GM19372 (cell line): Measurements from ENCODE around the gene LINC00305.

Experiments
- ATAC-seq: cut with Tn5 transposase; IDR thresholded peaks from one replicate; pipeline ENCODE4 v1.9.1; 2021; ENCODE audit warnings: mild to moderate bottlenecking, low read depth, moderate library complexity; ENCODE audit not compliant: unreplicated experiment

LINC00305 gene

DNA sequence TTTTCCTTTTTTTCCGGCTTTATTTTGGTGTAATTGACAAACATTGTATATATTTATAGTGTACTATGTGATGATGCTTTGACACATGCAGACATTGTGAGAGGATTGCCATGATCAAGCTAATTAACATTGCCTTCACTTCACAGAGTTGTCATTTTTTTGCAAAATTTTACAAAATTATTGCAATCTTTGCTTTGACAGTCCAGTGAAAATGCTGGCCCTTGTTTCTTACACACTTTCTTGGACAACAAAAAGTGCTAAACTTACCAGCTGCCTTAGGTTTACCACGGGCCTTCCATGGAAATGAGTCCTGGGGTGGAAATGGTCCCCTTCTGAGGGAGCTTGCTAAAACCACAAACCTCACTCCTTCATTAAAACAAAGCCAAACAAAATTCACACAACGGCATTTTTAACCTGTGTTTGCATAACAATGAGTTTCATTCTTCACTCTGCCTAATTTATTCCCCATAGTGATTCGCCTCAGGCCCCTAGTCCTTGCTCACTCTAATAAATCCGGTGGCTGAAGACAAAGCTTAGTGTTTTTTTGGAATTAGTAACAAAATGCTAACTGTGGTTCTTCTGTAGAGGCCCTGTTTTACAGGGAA, 32.2 kb downstream of the LINC00305 start:
- ATAC-seq: no peak

DNA sequence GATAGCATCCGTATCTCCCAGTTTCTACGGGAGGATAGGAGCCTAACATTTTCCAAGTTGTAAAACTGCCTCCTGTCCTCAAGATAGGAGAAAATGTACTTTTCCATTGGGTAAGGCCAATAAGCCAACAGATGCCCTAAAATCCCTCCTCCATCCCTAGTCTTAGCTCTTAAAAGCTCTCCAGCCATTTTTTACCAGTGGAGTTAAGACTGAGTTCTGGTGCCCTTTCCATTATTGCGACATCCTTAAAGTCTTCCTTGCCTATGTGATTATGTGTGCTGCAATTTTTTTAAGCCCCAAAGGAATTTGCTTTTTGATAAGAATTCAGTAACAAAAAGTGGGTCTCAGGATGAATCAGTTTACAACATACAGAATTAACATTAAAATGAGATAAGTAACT, 33.0 kb downstream of the LINC00305 start:
- no peak for ATAC-seq

DNA sequence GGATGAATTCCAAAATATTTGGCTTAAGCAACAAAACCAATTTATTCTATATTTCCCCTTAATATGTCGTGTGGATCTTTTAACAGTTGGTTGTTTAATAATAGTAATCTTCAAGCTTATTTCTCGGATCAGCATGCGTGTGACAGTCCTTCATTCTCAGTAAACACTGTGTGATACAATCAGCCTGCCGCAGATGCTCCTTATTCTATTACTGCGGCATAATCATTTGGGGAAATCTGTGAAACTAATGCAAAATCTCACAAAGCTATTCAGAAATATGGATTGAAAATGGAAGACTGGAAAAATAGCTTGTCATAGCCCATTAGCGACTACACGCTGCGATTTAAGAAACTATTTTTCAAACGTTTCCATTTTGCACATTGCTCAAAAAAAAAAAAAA, 36.9 kb downstream of the LINC00305 start:
- no peak for ATAC-seq

DNA sequence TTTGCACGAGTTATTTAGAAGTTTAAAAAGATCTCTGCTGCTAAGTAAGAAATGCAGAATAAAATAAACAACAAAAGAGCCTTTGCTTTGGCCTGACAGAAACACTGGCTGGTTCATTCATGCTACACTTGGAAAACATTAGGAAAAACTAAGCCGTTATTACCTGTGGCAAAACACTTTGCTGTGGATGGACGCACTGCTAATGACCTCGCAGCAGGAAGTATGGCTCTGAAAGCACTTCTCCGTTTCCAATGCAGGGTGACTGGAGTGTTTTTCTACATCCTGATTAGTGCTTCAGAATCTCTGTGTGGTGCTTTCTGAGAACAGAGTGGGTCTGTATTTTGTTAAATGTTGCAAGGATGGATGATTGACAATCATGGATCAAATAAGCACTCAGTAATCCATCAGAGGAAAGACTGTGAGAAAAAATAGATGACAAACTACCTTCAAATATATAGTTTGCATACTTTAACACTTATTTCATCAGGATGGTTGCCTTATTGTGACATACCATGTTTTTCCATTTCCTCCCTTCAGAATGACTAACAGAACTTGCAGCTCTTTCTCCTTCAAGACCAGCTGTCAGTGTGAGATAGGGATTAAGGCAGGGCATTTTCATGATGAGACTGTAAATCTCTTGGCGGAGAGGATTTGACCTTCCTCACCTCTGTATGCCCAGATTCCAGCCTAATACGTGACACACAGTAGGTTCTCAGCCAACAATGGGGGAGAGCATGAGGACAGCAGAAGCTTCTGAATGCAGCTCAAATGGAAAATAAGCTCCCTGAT, 38.0 kb downstream of the LINC00305 start:
- ATAC-seq: no peak

DNA sequence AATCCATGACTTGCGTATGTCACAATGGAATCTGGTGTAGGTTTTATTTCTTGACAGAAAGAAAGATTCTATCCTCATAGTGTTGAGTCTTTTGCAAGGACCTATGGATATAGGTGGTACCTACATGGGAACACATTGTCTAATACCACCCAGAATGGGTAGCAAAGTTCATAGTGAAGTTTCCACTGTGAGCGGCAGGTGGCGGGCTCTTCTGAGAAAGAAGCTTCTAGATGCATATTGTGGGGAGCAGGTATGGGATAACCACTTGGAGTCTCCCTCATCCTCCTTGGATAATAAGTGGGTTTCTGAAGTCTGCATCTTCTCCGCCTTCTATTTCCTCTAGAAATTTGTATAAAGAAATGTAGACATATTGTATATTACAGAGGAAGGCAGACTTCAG, 44.9 kb downstream of the LINC00305 start:
- ATAC-seq: no peak

DNA sequence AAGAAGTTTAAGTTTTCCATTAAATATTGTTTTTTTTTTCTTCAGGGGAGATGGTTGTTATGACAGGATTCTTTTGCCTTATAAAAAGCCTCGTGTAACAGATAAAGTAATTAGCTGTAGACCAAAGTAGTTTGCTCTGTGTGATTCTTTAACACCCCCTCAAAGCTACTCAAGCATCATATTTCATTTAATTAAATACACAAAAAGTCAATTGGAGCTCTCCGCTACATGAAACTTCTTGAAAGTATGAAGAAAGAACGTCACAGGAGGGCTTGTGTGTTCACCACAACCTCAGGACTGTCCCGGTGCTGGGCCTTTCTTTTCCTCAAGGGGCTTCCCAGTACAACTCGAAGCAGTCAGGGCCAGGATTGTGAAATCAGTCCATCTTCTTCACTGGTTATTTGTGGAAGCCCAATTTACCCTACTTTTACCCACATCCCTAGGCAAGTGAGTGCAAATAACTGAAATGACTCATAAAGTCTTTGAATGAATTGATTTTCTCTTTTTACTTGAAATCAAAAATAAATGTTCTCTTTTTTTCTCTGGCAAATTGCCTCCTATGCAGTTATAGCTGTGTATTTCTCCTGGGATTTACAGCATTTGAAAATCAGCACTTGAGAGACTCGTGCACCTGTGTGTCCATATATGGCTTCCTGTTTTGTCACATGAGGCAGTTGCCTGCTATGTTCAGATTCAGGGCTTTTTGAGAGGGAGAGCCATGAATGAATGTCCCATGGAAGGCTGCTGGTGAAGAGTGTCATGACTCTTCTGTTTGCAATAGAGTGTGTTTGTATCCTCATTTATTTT, 48.6 kb downstream of the LINC00305 start:
- ATAC-seq: peak; percentile 49

DNA sequence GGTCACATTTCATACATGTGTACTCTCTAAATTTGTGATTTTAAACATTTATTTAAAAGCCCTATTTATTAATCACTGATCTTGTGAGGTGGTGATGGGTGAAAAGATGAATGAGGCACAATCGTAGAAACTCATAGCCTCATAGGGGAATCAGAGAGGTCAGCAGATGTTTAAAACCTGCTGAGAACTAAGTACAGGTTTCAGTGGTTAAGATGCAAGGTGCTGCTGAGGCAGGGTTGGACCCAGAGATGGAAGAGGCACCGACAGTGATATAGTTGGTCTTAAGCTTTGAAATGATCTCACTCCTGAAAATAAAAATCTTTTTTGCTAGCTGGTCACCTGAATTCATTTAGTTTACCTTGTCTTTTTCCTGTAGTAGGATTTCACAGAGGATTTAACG, 49.6 kb downstream of the LINC00305 start:
- peak; percentile 58 for ATAC-seq

DNA sequence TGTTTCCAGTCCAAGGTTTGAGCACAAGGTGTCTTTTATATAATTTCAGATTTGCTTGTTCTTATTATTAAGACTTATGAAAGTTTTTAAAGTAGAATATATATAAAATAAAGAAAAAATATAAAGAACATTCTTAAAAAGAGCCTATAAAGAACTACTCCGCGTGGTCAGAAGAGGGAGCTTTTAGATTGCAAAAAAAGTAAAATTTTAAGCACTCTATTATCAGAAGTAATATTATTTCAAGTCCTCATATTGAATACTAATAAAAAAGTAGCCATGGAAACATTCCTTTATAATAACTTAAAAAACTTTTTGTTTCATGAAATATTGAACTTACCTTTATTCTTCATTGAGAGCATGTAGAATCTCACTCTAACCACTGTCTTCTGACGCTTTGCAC, 51.4 kb downstream of the LINC00305 start:
- ATAC-seq: no peak

DNA sequence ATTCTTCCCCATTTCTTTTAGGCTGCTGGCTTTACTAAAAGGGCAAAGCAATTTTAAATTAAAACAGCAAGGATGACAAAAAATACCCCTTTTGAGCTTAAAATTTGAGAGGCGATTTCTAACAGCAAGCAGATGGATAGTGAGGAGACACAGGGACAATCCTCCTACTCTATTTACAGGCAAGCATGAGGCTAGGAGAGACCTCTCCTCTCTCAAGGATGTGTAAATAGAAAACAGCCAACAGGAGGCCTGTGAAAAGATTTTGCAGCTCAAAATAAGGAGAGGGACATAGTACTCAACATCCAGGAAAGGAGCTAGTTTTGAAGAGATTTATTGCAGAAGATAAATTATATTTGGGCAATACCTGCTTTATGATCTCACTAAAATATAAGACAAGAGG, 53.8 kb downstream of the LINC00305 start:
- no peak for ATAC-seq

DNA sequence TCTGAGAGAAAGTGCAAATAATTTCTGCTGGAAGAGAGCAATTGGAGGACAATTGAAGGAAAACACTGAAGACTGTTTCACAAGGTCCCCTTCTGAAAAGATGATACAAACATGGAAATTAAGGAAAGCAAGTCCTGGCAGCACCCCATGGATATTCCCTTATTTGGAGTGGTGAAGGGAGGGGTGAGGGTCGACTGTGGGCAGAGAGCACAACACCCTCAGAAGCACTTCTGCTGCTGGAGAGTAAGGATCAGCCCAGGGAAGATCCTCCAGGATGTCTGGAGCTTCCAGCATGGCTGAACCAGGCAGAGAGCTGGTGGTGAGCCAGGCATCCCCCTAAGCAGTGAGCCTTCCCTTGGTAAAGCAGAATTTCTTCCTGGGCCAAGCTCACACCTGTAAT, 54.7 kb downstream of the LINC00305 start:
- no peak for ATAC-seq

DNA sequence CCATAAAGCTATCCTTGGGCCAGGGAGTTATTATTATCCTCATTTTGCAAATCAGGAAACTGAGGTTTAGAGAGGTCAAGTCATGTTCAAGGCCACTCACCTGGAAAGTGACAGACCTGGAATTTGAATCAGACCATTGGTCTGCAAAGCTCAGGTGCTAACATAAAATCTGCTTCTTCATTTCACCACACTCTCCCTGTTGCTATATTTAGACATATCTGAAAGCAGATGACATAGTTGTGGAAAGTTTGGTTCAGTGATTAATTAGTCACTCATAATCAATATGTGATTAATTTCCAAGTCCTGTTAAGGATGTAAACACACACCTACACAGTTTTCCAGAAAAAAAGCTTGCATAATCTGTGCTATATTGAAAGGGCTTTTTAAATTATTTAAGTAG, 57.4 kb downstream of the LINC00305 start:
- no peak for ATAC-seq

DNA sequence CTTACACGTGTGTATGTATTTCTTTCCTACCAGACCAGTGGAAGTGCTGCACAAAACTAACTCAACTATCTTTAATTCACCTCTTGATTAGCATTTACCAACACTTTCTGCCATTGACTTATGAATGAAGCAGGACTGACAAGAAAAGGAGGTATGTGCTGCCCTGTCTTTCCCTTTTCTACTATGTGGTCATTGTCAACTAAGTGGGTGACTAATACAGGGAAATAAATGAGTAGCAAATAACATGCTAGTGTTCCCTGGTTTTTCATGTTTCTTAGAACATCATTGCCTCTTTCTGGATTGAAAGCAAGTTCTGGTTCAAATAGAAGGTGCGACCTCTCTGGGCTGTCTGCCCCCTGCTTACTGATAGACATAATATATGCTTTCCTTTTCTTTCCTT, 58.0 kb downstream of the LINC00305 start:
- no peak for ATAC-seq

DNA sequence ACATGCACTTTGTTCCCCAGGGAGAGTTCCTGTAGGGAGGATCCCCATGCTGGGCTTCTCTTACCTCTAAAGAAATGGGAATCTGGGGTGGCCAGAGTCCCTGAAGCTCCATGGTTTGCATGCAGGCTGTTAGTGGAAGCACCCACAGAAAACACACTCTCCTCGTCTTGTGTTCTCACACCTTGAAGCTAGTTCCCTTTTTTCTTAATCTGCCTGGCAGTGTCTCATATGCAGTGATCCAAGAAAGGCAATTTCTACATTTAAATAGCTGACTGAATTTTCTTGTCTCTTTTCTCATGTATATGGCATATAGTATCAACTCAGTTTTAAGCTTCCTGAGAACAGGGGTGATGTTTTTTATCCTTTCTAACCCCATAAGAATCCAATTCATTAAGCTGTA, 65.0 kb downstream of the LINC00305 start:
- no peak for ATAC-seq

DNA sequence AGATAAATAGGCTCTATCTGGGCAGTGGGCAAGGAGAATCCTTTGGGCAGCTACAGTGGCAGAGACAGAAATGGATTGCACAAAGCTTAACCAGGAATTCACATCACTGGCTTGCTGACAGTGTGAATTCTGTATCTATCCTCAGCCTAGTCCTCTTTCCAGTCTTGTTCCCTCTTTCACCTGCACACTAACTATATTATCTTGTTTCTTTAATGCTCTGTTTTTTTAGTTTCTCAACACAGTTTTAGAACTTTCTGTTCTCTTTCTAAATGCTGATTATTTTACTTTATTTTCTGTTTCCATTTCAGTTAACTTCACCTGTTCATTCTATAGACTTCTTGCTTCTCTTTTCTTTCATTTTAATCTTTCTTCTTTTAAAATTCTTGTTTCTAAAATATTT, 66.4 kb downstream of the LINC00305 start:
- no peak for ATAC-seq

DNA sequence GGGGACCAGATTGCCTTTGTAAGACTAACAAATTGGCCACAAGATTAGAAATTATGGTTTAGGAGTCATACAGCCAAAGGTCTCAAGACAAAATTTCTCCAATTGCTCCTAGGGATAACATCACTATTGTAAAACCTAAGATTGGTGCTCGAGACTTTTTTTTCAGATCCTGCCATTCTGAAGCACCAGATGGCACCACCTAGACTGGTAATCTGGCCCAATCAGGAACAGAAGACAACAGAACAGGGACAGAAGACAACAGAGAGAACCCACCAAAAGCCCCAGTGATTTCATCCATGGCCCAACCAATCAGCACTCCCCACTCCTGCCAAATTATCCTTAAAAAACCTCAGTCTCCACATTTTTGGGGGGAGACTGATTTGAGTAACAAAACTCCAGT, 66.8 kb downstream of the LINC00305 start:
- ATAC-seq: no peak

DNA sequence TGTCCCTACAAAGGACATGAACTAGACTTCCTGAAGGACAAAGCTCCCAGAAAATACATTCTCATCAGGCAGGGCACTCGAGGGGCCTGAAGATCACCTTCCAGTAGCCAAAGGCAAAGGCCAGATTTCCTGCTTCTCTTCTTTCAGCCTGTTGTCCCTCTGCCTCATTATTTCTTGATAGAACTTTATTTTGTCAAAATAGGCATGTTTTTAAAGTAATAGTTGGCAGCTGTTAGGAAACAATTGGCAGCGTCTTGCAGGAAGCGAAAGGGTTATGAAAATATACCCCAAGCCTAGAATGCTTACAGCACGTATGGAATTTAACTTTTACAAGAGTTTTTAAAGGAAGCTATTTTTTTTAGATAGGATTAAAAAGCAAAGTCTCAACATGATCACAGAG, 74.9 kb downstream of the LINC00305 start:
- ATAC-seq: no peak

DNA sequence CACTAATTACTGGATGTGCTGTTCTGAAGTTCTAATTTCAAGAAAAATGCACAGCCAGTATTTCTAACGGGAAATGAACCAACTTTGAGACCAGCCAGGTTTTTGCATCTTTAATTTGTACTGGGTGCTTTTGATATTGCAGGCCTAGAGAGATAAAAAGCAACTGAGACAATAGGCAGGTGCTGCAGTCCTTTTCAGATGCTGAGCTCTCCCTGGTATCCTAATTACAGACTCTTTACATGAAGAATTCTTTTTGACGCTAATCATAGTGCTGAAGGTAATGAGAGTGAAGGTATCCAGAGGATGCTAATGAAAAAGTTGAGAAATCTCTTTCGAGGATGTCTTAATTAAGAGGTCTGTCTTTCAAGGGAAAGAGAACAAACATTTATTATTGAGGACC, 93.9 kb downstream of the LINC00305 start:
- ATAC-seq: no peak

DNA sequence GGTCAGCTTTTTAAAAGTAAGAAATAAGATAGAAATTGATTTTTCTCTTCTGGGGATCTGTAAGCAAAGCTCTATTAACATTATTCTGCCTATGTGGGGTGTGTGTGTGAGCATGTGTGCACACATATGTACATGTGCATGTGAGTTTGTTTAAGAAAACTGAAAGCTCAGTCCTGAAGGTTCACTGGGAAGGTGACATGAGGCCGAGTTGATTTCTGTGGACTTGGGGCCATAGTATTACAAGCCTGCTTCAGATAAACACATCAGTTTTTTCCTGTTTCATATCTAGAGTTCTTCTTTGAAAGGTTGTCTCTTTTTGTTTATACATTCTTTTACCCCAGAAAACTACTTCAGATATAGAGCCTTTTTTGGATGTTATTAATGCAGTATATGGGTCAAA, 95.6 kb downstream of the LINC00305 start:
- ATAC-seq: no peak

DNA sequence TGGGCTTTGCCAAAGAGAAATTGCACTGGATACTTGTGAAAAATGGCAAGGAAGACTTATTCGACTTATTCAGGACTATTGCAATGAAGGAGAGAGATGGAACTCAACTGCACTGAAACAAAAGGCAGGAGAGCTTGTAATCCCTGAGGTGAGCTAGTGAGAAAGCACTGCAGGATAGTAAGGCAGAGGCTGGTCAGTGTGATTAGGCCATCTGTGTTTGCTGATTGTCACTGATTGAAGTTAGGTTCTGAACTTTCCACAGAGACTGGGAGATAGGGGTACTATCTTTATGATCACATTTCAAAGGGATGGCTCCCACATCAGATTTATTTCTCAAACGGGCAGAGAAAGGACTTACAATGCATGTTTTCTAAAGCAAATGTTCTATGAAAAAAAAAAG, 96.1 kb downstream of the LINC00305 start:
- no peak for ATAC-seq

DNA sequence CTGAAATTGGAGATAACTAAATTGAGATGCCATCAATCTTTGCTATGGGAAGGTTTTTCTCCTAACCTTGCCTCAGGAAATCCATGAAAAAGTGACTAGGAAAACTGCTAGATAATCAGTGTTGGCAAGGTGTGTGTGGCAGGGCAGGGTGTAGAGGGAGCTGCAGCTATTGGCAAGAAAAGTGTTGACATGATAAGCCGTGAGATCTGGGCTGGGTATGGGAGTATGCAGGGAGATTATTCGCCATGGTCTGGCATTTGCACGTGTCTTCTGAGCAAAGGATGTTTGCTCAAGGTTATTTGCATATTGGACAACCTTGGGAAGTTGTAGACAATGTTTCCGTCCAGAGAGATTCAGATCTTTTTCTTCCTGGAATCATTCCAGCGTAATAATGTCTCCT, 104.3 kb downstream of the LINC00305 start:
- ATAC-seq: no peak

DNA sequence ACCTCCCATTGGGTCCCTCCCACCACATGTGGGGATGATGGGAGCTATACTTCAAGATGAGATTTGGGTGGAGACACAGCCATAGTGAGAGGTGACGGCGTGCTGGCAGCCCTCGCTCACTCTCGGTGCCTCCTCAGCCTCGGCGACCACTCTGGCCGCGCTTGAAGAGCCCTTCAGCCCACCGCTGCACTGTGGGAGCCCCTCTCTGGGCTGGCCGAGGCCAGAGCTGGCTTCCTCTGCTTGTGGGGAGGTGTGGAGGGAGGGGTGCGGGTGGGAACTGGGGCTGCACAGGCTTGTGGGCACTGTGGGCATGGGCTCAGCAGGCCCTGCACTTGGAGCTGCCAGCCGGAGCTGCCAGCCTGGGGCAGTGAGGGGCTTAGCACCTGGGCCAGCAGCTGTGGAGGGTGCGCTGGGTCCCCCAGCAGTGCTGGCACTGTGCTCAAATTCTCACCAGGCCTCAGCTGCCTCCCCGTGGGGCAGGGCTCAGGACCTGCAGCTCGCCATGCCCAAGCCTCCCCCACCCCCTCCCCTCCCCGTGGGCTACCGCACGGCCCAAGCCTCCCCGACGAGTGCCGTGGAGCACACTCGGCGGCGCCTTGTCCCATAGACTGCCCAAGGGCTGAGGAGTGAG, 106.0 kb downstream of the LINC00305 start:
- no peak for ATAC-seq
